Lower leg skin (tissue), 3 donors: ENCODE results near the gene TMEM117.

ENCODE experiments used
- POLR2A ChIP-seq, 2 donors: fragments of 450-650 bp; IDR thresholded peaks; one replicate each; pipeline ENCODE4 v1.6.1; 2016 to 2017; ENCODE audit warnings: antibody characterized with exemption in 2 of 2, mild to moderate bottlenecking in 1 of 2, moderate library complexity in 1 of 2
- TF ChIP-seq, protein P1 (sequence below), 3 donors: fragments of 450-650 bp; IDR thresholded peaks; one replicate each; pipeline ENCODE4 v1.5.1; 2016; ENCODE audit warnings: antibody characterized with exemption in 3 of 3, mild to moderate bottlenecking in 3 of 3, moderate library complexity in 2 of 3

DNA sequence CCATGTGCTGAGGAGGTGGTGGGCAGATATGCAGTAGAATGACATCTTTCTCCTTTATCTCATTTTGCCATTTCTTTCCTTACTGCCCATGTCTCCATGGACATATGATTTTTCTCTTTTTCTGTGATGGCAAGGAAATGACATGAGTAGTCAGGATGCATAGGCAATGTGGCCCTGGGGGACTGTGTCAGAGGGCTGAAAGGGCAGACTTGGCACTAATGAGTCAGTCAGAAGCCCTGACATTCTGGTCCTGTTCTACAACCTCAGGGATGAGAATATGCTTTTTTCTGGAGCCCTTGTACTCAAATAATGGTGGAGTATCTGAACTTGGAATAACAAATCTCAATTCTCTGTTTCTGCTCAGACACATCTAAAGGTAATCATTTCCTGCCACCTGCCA lies 167.8 kb downstream of the TMEM117 start:
- TF ChIP-seq, protein P1, sequence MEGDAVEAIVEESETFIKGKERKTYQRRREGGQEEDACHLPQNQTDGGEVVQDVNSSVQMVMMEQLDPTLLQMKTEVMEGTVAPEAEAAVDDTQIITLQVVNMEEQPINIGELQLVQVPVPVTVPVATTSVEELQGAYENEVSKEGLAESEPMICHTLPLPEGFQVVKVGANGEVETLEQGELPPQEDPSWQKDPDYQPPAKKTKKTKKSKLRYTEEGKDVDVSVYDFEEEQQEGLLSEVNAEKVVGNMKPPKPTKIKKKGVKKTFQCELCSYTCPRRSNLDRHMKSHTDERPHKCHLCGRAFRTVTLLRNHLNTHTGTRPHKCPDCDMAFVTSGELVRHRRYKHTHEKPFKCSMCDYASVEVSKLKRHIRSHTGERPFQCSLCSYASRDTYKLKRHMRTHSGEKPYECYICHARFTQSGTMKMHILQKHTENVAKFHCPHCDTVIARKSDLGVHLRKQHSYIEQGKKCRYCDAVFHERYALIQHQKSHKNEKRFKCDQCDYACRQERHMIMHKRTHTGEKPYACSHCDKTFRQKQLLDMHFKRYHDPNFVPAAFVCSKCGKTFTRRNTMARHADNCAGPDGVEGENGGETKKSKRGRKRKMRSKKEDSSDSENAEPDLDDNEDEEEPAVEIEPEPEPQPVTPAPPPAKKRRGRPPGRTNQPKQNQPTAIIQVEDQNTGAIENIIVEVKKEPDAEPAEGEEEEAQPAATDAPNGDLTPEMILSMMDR (IDR thresholded peaks at IDR 0.05), result no peak
- TF ChIP-seq POLR2A (IDR thresholded peaks at IDR 0.05), result no peak
